ENCODE results near the gene NSUN6.

- TF ChIP-seq EP300 (IDR thresholded peaks at IDR 0.05), result no peak
- no peak for TF ChIP-seq POLR2A (IDR thresholded peaks at IDR 0.05; ENCODE audit: low read depth)
- TF ChIP-seq CTCF (IDR thresholded peaks at IDR 0.05), result no peak
- no peak for TF ChIP-seq POLR2AphosphoS5 (IDR thresholded peaks at IDR 0.05)
These were observed 136.8 kb downstream of the NSUN6 start for GRCh38 chr10:18514537-18514936.
